ENCODE measurements around the gene ISM1.

DNA sequence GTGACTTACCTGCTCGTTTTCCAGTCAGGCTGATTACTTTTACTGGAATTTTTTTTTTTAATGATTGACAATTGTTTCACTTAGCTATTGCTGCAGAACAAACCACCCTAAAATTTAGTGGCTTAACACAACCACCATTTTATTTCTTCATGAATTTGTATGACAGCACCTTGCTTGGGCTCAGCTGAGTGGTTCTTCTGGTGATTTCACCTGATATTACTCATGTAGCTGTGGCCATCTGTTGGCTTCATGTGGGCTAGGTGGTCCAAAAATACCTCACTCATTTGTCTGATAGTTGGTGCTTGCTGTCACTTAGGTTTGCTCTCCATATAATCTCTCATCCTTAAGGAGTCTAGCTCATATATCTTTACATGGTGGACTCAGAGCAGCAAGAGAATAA lies 5.3 kb downstream of the ISM1 start:
- TF ChIP-seq, protein P1, sequence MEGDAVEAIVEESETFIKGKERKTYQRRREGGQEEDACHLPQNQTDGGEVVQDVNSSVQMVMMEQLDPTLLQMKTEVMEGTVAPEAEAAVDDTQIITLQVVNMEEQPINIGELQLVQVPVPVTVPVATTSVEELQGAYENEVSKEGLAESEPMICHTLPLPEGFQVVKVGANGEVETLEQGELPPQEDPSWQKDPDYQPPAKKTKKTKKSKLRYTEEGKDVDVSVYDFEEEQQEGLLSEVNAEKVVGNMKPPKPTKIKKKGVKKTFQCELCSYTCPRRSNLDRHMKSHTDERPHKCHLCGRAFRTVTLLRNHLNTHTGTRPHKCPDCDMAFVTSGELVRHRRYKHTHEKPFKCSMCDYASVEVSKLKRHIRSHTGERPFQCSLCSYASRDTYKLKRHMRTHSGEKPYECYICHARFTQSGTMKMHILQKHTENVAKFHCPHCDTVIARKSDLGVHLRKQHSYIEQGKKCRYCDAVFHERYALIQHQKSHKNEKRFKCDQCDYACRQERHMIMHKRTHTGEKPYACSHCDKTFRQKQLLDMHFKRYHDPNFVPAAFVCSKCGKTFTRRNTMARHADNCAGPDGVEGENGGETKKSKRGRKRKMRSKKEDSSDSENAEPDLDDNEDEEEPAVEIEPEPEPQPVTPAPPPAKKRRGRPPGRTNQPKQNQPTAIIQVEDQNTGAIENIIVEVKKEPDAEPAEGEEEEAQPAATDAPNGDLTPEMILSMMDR (IDR thresholded peaks at IDR 0.05) = no peak
- no peak for TF ChIP-seq POLR2A (IDR thresholded peaks at IDR 0.05)
